ENCODE measurements around the gene CDC73.

DNA sequence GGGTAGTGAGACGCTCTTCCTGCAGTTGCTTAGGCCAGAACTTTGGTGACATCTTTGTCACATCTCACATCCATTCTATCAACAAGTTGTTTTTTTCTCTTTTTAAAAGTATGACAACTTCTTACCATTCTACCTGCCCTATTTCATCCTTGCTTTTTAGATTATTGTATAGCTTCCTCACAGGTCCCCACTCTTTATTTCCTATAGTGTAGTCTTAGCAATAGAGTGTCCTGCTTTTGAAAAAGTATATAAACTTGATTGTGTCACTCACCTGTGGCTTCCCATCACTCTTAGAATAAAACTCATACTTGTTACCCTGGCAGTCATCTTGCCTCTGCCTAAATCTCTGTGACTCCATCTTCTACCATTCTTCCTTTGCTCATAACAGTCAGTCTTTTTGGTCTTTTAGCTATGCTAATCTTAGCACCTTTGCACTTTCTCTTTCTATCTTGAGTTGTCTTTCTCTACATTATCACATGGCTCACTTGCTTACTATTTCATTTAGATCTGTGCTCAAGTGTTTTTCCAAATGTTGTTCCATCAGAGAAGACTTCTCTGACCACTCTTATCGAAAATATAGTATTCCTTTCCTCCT lies 9.5 kb downstream of the CDC73 start:
- TF ChIP-seq, protein P1, sequence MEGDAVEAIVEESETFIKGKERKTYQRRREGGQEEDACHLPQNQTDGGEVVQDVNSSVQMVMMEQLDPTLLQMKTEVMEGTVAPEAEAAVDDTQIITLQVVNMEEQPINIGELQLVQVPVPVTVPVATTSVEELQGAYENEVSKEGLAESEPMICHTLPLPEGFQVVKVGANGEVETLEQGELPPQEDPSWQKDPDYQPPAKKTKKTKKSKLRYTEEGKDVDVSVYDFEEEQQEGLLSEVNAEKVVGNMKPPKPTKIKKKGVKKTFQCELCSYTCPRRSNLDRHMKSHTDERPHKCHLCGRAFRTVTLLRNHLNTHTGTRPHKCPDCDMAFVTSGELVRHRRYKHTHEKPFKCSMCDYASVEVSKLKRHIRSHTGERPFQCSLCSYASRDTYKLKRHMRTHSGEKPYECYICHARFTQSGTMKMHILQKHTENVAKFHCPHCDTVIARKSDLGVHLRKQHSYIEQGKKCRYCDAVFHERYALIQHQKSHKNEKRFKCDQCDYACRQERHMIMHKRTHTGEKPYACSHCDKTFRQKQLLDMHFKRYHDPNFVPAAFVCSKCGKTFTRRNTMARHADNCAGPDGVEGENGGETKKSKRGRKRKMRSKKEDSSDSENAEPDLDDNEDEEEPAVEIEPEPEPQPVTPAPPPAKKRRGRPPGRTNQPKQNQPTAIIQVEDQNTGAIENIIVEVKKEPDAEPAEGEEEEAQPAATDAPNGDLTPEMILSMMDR (optimal IDR thresholded peaks at IDR 0.05 in 1 of 3, IDR thresholded peaks at IDR 0.05 in 1 of 3, conservative IDR thresholded peaks at IDR 0.05 in 1 of 3; ENCODE audit: extremely low read depth in 1 of 3, insufficient read depth in 2 of 3, low read length in 3 of 3), result no peak
- no peak for TF ChIP-seq EZH2 (IDR thresholded peaks at IDR 0.05; ENCODE audit: low read length)

All from keratinocyte (primary cell).